Stimulated activated CD4-positive, alpha-beta T cell treated with anti-CD3 and anti-CD28 coated beads, Interleukin-2, amount 100 ng/mL, for 24 hours (primary cell): Measurements from ENCODE around the gene KCNK15.

ENCODE experiments used
- DNase-seq, 2 donors: peaks; one replicate each; pipeline ENCODE4 v3.0.0-alpha.2; 2020

KCNK15 gene

DNA sequence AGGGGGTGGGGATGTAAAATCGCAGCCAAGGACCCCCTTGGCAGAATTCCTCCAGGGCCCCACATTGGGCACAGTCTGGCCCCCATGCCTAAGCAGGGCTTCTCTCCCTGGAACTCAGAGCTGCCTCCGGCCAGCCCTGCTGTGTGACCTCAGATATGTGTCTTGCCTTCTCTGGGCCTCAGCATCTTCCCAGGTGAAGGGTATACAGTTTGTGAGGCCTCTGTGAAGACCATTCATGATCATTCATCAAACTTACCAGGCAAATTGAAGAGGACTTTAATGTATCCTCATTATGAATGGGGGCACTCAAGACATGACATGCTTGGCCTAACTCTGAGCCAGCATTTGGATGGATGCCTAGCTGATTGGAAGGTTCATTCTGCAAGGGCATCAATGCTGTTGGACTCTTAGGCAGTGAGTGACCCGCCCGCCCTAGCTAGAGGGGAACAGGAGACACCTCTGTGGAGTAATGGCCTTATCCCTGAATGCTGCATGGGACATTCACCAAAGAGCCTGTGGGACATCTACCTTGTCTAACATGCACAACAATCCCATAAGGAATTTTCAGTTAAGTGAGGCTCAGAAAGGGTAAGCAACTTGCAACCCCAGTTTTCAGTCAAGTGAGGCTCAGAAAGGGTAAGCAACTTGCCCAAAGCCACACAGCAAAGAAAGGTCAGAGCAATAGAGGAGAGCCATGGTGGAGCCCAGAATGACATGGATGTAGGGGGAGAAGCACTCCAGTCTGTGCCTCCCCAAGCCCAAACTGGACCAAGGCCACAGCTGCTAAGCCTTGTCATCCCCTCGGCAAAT, 30.0 kb upstream of the KCNK15 start:
- DNase-seq, result no peak

GRCh38 chr20:44716309-44717106, 29.2 kb upstream of the KCNK15 start:
- DNase-seq, result no peak

- DNase-seq, result no peak
These were observed 27.7 kb upstream of the KCNK15 start for GRCh38 chr20:44717986-44718385.

DNA sequence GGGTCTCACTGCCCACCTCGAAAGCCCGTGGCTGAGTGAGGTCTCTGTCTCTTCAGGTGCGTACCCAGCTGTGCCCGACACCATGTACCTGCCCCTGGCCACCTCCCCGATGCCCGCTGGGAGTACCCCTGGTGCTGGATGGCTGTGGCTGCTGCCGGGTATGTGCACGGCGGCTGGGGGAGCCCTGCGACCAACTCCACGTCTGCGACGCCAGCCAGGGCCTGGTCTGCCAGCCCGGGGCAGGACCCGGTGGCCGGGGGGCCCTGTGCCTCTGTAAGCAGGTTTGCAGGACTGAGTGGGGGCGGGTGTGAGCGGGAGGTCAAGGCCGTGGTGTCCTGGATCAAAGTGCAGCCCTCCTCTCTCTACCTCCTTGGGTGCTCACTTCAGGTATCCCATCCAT, 25.8 kb upstream of the KCNK15 start:
- no peak for DNase-seq

- no peak for DNase-seq
These were observed 25.1 kb upstream of the KCNK15 start for GRCh38 chr20:44720621-44720996.

GRCh38 chr20:44720997-44721784, 24.5 kb upstream of the KCNK15 start:
- no peak for DNase-seq

GRCh38 chr20:44721785-44722054, 23.9 kb upstream of the KCNK15 start:
- DNase-seq, result no peak

DNA sequence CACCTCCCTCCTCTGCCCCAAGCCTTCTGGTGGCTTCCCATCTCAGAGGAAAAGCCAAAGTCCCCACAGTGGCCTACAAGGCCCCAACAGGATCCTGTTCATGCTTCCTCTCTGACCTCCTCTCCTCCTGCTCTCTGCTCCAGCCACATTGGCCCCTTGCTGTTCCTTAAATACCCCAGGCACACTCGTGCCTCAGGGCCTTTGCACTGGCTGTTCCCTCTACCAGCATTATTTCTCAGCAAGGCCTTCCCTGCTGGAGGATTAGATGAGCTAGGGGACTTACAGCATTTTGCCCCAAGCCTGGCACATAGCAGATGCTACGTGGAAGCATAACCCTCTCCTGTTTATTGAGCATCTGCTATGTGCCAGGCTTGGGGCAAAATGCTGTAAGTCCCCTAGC, 22.7 kb upstream of the KCNK15 start:
- DNase-seq, result no peak

GRCh38 chr20:44723391-44723790, 22.3 kb upstream of the KCNK15 start:
- no peak for DNase-seq

- DNase-seq, result no peak
These were observed 21.8 kb upstream of the KCNK15 start for GRCh38 chr20:44723798-44724362.

DNA sequence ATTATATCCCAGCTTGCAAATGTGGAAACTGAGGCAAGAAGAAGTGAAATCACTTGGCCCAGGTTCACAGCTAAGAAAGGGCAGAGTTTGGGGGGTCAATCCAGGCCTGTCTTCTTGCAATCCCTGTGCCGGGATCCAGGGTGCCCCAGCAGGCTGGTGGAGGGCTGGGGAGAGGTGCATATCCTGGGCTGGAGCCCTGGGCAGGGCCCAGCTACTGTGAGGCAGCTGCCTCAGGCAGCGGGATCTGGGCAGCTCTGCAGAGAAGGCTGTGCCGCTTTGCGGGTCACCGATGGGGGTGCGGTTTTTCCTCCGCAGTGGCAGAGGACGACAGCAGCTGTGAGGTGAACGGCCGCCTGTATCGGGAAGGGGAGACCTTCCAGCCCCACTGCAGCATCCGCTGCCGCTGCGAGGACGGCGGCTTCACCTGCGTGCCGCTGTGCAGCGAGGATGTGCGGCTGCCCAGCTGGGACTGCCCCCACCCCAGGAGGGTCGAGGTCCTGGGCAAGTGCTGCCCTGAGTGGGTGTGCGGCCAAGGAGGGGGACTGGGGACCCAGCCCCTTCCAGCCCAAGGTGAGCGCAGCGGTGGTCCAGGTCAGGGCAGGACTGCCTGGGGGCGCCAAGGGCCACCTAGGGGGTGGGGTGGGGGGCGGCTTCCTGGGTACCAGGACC, 21.1 kb upstream of the KCNK15 start:
- no peak for DNase-seq

DNA sequence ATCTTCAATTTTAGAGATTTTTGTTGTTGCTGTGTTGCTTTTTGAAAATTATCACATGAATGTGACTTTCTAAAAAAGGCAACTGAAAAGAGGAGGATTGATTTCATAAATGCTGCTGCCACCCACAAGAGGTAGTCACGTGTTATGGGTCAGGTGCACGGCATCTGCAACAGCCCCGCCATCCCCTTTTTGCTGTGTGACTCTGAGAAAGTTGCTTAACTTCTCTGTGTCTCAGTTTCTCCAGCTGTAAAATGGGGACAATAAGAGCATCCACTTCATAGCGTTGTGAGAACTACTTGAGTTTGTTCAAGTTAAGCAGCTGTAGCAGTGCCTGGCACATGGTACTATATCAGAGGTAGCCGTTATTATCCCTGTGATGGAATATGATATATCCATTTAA, 19.8 kb upstream of the KCNK15 start:
- DNase-seq, result no peak

DNA sequence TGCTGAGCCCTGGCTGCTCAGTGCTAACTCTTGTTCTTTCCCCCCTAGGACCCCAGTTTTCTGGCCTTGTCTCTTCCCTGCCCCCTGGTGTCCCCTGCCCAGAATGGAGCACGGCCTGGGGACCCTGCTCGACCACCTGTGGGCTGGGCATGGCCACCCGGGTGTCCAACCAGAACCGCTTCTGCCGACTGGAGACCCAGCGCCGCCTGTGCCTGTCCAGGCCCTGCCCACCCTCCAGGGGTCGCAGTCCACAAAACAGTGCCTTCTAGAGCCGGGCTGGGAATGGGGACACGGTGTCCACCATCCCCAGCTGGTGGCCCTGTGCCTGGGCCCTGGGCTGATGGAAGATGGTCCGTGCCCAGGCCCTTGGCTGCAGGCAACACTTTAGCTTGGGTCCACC, 18.6 kb upstream of the KCNK15 start:
- DNase-seq, result no peak

DNA sequence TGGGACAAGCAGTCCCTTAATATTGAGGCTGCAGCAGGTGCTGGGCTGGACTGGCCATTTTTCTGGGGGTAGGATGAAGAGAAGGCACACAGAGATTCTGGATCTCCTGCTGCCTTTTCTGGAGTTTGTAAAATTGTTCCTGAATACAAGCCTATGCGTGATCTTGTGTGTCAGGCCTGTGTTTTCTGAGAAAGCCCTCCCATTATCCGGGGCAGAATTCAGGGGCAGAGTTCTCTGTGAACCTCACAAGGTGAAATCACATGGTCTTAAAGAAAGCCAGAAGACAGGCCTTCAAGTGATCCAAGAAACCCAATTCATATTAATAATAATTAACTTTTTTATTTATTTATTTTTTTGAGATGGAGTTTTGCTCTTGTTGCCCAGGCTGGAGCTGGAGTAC, 18.0 kb upstream of the KCNK15 start:
- DNase-seq, result no peak

GRCh38 chr20:44728801-44729443, 16.7 kb upstream of the KCNK15 start:
- DNase-seq, result no peak

GRCh38 chr20:44730441-44730840, 15.2 kb upstream of the KCNK15 start:
- DNase-seq, result no peak

DNA sequence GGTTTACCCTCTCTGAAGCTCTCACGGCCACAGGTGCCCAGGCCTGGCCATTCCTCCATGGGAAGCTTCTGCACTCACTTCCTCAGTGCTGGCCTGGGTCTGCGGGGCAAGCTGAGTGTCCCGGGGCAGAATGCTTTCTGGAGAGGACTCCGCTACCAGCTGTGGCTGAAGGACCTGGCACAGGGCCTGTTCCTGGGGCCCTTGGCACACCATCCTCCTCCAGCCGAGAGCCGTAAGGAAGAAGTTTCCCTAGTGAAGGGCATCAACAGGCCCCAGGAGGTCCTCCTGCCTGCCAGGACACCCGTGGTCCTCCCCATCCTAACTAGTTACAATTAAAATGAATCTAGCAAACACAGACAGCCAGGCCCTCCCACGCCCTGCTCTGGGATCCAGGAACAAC, 14.0 kb upstream of the KCNK15 start:
- DNase-seq, result no peak

DNA sequence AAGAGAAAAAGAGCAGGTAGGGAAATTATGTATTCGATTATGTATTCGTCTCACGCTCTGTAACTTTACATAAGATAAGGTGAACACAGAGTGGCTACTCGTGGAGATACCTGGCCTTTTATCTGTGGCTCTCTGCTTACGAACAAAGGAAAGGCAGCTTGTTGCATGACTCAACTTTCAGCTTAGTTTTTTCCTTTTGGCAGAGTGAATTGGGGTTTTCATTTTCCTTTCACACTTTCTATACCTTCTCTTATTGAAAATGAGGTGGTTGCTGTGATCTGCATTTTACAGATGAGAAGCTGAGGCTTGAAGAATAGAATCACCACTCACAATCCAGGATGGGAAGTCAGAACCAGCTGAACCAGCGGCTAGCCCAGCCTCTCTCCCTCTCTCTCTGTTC, 13.3 kb upstream of the KCNK15 start:
- no peak for DNase-seq

GRCh38 chr20:44733341-44734069, 12.2 kb upstream of the KCNK15 start:
- DNase-seq, result peak; percentile 64 to 67

DNA sequence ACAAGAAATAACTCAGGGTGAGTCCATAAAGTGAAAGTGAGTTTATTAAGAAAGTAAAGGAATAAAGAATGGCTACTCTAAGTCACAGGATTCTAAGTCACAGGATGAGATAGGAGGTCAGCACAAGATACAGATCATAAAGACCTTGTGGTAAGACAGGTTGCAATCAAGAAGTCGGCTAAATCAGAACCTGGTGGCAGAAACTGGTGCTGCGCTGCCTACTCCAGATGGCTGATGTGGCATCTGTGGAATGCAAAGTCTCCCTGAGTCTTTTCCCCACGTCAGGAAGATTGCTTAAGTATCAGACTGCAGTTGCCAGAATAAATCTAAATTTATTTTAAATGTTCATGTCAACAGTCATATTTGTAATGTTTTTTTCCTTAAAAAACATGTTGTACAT, 10.7 kb upstream of the KCNK15 start:
- DNase-seq, result no peak

DNA sequence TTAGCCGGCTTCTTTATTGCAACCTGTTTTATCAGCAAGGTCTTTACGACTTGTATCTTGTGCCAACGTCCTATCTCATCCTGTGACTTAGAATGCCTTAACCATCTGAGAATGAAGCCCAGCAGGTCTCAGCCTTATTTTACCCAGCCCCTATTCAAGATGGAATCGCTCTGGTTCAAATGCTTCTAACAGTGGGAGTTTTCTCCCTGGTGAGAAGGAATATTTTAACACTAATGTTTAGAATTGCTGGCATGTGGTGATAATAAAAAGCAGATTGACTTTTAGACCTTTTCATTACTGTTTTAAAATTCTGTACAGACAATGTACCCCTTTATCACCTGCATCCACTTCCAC, 9.9 kb upstream of the KCNK15 start:
- no peak for DNase-seq
